HEK293 (cell line): ENCODE data around the gene CHST14.

Experiments used
- YY1 ChIP-seq: fragments of 450-650 bp; formaldehyde crosslinking; IDR thresholded peaks from 2 replicates; pipeline ENCODE4 v1.5.1; 2018; ENCODE audit warnings: missing biosample characterization, missing genetic modification characterization
- ZNF585B ChIP-seq: fragments of 450-650 bp; formaldehyde crosslinking; IDR thresholded peaks from 2 replicates; pipeline ENCODE4 v1.5.1; 2016; ENCODE audit warnings: missing biosample characterization, missing genetic modification characterization
- TF ChIP-seq, protein P1 (sequence below): fragments of 450-650 bp; formaldehyde crosslinking; IDR thresholded peaks from 2 replicates; pipeline ENCODE4 v1.5.1; 2016; ENCODE audit warnings: missing biosample characterization, missing genetic modification characterization
- TF ChIP-seq, protein P2 (sequence below): fragments of 450-650 bp; formaldehyde crosslinking; IDR thresholded peaks from 2 replicates; pipeline ENCODE4 v1.5.1; 2016; ENCODE audit warnings: missing biosample characterization, missing genetic modification characterization
- TF ChIP-seq, protein P3 (sequence below): fragments of 450-650 bp; formaldehyde crosslinking; IDR thresholded peaks from 2 replicates; pipeline ENCODE4 v1.5.1; 2016; ENCODE audit warnings: missing biosample characterization, missing genetic modification characterization, low read depth

DNA sequence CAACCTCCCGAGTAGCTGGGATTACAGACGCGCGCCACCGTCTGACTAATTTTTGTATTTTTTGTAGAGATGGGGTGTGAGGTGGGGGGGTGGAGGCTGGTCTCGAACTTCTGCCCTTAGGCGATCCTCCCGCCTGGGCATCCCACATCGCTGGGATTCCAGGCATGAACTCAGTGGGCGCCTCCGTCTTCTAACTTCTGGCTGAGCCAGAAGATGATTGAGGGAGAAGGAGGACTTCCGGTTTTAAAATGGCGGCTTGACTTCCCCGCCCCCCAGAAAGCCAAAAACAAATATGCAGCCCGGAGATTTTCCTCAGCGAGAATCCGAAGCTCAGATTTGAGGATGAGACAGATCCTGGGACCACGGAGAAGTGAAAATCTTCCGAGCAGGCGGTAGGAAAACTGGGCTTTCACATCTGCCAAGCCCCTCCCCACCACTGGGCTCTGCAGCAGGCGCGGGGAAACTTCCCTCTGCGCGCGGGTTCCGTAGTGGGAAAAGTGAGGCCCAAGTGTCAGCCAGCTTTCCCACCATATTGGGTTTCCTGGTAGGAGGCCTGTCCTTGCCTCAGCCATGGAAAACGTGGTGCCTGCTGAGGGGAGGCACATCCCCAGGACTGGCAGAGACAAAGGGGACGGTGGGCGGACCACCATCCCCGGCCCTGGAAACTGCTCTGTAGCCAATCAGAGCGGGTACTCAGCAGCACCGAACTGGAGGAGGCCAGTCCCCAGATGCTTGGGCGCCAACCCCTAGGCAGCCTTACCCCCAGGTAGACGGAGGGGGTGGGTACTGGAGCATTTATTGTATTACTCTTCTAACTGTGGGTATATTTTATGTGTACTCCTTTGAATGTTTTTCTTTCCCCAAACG lies 17.3 kb downstream of the CHST14 start:
- TF ChIP-seq, protein P1, sequence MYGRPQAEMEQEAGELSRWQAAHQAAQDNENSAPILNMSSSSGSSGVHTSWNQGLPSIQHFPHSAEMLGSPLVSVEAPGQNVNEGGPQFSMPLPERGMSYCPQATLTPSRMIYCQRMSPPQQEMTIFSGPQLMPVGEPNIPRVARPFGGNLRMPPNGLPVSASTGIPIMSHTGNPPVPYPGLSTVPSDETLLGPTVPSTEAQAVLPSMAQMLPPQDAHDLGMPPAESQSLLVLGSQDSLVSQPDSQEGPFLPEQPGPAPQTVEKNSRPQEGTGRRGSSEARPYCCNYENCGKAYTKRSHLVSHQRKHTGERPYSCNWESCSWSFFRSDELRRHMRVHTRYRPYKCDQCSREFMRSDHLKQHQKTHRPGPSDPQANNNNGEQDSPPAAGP (tag by site-specific recombination) = no peak
- no peak for TF ChIP-seq YY1
- TF ChIP-seq, protein P2, sequence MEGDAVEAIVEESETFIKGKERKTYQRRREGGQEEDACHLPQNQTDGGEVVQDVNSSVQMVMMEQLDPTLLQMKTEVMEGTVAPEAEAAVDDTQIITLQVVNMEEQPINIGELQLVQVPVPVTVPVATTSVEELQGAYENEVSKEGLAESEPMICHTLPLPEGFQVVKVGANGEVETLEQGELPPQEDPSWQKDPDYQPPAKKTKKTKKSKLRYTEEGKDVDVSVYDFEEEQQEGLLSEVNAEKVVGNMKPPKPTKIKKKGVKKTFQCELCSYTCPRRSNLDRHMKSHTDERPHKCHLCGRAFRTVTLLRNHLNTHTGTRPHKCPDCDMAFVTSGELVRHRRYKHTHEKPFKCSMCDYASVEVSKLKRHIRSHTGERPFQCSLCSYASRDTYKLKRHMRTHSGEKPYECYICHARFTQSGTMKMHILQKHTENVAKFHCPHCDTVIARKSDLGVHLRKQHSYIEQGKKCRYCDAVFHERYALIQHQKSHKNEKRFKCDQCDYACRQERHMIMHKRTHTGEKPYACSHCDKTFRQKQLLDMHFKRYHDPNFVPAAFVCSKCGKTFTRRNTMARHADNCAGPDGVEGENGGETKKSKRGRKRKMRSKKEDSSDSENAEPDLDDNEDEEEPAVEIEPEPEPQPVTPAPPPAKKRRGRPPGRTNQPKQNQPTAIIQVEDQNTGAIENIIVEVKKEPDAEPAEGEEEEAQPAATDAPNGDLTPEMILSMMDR (tag by site-specific recombination) = no peak
- no peak for TF ChIP-seq ZNF585B
- TF ChIP-seq, protein P3, sequence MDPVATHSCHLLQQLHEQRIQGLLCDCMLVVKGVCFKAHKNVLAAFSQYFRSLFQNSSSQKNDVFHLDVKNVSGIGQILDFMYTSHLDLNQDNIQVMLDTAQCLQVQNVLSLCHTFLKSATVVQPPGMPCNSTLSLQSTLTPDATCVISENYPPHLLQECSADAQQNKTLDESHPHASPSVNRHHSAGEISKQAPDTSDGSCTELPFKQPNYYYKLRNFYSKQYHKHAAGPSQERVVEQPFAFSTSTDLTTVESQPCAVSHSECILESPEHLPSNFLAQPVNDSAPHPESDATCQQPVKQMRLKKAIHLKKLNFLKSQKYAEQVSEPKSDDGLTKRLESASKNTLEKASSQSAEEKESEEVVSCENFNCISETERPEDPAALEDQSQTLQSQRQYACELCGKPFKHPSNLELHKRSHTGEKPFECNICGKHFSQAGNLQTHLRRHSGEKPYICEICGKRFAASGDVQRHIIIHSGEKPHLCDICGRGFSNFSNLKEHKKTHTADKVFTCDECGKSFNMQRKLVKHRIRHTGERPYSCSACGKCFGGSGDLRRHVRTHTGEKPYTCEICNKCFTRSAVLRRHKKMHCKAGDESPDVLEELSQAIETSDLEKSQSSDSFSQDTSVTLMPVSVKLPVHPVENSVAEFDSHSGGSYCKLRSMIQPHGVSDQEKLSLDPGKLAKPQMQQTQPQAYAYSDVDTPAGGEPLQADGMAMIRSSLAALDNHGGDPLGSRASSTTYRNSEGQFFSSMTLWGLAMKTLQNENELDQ (tag by site-specific recombination) = no peak
